Ecto neural progenitor cell (in vitro differentiated cells): Measurements from ENCODE around the gene SLC27A5.
"Not testable (repeated sequence)": the region's sequence is repeated elsewhere in the genome, so short reads cannot be mapped to it uniquely, and the experiment has no call there.

Experiments used
- DNase-seq: peaks from one replicate; pipeline ENCODE4 v3.0.0-alpha.2; 2018; ENCODE audit warnings: low spot score

Gene SLC27A5

DNA sequence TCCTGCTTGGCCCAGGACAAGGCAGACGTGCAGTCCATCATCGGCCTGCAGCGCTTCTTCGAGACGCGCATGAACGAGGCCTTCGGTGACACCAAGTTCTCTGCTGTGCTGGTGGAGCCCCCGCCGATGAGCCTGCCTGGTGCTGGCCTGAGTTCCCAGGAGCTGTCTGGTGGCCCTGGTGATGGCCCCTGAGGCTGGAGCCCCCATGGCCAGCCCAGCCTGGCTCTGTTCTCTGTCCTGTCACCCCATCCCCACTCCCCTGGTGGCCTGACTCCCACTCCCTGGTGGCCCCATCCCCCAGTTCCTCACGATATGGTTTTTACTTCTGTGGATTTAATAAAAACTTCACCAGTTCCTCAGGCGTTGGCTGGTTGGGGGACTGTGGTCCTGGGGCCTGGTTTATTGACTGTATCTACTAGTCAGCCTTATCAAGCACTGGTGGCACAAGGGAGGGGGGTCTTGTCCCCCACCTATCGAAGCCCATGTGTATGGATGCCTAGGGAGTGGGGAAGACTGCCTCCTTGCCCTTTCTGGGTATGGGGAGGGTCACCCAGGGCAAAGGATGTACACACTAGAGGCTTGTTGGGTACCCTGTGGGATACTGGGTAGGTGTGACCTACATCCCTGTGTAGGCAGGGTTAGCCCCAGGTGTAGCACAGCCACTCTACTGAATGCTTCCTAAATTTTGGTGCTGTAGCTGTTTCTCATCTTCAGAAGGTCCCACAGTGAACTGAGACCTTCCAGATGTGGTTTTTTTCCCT is 38.8 kb upstream of the SLC27A5 start:
- DNase-seq = no peak

DNA sequence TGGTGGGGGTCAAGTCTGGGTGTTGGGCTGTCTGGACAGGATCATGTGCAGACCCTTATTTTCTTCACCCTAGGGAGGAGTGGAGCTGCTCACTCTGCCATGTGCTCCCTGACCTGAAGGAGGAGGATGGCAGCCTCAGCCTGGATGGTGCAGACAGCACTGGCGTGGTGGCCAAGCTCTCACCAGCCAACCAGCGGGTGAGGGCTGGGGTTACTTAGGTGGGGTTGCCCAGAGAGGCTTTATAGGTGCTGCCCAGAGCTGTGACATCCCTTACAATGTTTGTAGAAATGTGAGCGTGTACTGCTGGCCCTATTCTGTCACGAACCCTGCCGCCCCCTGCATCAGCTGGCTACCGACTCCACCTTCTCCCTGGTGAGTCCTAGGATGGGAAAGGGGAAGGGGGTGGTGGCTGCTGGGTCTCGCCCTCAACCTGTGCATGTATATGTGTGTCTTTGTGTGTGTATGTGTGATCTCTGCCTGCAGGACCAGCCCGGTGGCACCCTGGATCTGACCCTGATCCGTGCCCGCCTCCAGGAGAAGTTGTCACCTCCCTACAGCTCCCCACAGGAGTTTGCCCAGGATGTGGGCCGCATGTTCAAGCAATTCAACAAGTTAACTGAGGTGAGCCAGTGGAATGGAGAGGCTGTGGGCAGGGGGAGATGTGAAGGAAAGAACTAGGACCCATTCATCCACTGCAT is 38.0 kb upstream of the SLC27A5 start:
- DNase-seq = no peak

DNA sequence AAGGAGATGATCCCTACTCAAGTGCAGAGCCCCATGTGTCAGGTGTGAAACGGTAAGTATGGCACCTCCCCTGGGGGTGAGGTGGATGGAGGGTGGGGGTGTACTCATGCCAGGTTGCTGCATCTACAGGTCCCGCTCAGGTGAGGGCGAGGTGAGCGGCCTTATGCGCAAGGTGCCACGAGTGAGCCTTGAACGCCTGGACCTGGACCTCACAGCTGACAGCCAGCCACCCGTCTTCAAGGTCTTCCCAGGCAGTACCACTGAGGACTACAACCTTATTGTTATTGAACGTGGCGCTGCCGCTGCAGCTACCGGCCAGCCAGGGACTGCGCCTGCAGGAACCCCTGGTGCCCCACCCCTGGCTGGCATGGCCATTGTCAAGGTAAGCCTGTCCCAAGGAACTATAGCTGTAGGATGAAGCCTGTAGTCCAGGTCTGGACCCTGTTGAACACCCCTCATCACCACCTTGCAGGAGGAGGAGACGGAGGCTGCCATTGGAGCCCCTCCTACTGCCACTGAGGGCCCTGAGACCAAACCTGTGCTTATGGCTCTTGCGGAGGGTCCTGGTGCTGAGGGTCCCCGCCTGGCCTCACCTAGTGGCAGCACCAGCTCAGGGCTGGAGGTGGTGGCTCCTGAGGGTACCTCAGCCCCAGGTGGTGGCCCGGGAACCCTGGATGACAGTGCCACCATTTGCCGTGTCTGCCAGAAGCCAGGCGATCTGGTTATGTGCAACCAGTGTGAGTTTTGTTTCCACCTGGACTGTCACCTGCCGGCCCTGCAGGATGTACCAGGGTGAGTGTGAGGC is 37.3 kb upstream of the SLC27A5 start:
- DNase-seq = no peak

DNA sequence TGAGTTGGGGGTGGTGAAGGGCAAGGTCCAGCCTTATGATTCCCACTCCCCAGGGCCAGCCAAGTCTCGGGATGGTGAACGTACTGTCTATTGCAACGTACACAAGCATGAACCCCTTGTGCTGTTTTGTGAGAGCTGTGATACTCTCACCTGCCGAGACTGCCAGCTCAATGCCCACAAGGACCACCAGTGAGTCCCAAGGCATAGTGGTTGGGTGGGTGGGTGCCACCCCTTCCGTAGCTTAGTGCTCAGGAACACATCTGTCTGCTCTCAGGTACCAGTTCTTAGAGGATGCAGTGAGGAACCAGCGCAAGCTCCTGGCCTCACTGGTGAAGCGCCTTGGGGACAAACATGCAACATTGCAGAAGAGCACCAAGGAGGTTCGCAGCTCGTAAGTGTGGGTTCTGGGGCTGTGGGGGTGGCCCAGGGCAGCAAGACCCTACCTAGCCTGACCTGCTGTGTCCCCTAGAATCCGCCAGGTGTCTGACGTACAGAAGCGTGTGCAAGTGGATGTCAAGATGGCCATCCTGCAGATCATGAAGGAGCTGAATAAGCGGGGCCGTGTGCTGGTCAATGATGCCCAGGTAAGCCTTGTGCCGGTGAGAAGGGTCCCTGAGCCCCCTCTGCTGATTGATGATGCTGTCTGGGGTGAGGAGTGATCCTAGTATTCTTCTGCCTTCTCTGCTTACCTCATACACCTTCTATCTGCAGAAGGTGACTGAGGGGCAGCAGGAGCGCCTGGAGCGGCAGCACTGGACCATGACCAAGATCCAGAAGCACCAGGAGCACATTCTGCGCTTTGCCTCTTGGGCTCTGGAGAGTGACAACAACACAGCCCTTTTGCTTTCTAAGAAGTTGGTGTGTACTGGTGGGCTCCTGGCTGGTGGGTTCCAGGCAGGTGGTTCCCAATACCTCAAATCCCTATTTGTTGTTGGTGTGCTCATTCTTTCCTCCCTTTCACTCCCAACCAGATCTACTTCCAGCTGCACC is 35.8 kb upstream of the SLC27A5 start:
- DNase-seq = no peak

DNA sequence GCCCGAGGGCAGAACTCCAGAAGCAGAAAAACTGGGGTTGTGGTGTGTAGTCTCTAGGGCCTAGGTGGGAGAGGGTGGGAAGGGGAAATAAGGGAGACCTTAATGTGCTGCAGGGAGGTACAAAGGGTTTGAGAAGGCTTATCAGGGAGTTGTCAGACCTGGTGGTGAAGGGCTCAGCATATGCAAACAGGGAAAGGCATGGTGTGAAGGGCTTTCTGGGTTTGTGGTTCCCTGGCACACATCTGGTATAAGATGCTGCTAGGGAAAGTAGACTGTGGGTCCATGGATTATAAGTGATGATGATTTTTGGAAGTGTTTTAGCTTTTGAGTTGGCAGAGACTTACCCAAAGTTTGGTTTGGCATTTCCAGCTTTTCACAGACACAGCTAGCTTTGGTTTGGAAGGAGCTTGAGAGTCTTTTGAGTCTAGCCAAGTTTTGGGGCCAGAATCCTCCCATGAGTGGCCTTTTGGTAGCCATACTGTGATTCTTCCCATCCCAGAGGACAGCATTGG is 34.3 kb upstream of the SLC27A5 start:
- no peak for DNase-seq

DNA sequence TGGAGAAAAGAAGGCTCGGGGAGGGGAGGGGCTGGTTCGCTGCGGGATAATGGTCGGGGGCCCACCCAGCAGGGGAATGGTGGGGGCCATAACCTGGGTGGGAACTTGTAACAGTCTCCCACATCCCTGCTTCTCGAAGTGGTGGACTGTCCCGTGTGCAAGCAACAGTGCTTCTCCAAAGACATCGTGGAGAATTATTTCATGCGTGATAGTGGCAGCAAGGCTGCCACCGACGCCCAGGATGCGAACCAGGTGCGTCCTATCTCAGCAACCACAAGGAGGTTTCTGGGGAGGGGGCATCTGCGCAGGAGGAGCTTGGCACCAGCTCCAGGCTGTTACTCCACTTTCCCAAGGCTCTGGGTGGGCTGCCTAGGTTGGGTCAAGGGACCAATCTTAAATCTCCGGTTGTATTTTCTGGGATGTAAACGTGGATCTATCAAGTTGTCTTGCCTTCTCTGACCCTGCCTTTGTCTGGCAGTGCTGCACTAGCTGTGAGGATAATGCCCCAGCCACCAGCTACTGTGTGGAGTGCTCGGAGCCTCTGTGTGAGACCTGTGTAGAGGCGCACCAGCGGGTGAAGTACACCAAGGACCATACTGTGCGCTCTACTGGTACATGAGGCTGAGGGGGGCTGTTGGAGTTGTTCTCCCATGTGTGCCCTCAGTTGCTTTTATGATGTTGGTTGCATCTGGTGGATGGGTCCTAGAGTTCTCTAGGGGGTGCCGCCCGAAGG is 33.7 kb upstream of the SLC27A5 start:
- no peak for DNase-seq

DNA sequence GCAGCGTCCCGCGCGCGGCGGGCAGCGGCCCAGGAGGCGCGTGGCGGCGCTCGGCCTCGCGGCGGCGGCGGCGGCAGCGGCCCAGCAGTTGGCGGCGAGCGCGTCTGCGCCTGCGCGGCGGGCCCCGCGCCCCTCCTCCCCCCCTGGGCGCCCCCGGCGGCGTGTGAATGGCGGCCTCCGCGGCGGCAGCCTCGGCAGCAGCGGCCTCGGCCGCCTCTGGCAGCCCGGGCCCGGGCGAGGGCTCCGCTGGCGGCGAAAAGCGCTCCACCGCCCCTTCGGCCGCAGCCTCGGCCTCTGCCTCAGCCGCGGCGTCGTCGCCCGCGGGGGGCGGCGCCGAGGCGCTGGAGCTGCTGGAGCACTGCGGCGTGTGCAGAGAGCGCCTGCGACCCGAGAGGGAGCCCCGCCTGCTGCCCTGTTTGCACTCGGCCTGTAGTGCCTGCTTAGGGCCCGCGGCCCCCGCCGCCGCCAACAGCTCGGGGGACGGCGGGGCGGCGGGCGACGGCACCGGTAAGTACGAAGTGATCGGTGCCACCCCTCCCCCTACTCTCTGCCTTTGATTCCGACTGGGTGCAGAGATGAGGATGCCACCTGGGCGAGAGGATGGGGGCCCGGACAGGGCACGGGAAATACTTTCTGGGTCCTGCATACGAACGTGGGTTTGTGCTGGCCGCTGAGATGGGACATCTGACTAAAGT is 32.9 kb upstream of the SLC27A5 start:
- DNase-seq = no peak

DNA sequence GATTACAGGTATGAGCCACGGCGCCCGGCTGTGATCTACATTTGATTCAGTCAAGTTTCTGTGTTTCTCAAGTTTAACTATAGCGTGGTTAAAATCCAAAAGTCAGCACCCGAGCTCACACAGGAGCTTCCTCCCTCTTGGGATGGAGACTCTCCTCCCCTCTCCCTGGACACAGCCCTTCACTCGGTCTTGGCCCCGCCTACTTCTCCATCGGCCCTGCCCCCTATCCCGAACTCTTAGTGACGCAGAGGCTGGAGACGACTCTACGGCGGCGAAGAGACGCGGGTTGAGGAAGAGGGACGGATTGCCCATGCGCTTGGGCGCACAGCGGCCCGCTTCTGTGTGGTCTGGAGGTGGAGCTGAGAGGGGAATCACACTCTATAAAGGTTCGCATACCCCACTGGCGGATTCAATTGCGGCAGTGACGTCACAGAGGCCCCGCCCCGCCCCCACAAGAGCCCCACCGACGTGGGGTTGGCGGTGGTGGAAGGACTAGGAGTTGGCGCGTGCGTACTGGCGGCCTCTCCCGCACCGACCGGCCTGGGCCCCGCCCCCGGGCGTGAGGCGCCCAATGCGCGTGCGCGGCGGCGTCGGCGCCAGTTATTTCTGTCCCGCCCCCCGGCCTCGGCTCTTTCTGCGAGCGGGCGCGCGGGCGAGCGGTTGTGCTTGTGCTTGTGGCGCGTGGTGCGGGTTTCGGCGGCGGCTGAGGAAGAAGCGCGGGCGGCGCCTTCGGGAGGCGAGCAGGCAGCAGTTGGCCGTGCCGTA is 32.2 kb upstream of the SLC27A5 start, which contains the start of gene TRIM28:
Gene TRIM28 (plus strand): TSS at position 239 of the 765 bp plus-strand sequence. CDS start 694 bp downstream, outside the sequence.
- DNase-seq = peak; percentile 100

DNA sequence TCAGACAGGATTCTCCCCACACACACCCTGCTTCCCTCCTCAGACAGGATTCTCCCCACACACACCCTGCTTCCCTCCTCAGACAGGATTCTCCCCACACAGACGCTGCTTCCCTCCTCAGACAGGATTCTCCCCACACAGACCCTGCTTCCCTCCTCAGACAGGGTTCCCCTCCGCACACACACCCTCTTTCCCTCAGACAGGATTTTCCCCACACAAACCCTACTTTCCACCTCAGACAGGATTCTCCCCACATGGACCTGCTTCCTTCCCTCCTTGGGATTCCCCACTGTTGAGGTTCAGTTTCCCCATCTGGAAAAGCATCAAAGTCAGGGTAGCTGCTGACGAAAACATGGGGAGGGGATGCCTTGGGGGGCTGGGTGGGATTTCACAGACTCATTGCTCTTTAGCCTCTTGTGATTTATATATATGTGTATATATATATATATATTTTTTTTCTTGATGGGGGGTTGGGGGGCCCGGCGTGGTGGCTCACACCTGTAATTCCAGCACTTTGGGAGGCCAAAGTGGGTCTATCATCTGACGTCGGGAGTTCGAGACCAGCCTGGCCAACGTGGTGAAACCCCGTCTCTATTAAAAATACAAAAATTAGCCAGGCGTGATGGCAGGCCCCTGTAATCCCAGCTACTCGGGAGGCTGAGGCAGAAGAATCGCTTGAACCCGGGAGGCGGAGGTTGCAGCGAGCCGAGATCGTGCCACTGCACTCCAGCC is 31.0 kb upstream of the SLC27A5 start:
- not testable (repeated sequence) for DNase-seq

DNA sequence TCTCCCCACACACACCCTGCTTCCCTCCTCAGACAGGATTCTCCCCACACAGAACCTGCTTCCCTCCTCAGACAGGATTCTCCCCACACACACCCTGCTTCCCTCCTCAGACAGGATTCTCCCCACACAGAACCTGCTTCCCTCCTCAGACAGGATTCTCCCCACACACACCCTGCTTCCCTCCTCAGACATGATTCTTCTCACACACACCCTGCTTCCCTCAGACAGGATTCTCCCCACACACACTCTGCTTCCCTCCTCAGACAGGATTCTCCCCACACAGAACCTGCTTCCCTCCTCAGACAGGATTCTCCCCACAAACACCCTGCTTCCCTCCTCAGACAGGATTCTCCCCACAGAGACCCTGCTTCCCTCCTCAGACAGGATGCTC is 27.4 kb upstream of the SLC27A5 start:
- DNase-seq = not testable (repeated sequence)

DNA sequence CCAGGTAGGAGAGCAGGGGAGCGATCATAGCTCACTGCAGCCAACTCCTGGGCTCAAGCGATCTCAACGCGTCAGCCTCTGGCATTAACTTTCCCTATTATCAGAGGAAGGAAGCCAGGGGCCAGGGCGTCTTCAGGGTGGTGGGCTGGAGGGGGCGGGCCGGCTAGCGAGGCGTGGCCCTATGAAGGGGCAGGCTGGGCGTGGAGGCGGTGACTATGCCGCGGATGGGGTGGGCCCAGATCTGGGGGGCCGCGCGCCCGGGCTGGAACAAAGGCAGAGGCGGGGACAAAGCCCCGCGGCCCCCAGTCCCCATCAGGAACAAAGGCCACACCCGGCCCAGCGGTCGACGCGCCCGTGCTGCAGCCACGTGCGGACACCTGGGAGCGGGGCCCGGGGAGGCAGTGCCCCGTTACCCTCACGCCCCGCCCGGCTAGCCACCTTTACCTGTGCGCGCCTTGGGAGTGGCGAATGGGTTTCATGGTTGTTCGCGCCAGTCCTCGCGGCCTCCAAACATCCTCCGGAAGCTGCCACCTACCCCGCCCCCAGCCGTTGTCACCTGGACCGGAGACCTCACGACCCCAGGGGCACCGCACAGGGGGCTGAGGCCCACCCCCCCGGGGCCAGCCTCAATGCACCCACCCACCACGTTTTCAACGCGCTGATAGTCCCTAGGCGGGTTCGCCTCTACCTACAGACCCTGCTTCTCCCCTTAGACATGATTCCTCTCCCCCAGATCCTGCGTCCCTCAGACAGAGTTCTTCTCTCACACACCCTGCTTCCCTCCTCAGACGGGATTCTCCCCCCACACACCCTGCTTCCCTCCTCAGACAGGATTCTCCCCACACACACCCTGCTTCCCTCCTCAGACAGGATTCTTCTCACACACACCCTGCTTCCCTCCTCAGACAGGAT is 26.7 kb upstream of the SLC27A5 start:
- DNase-seq = peak; percentile 88

DNA sequence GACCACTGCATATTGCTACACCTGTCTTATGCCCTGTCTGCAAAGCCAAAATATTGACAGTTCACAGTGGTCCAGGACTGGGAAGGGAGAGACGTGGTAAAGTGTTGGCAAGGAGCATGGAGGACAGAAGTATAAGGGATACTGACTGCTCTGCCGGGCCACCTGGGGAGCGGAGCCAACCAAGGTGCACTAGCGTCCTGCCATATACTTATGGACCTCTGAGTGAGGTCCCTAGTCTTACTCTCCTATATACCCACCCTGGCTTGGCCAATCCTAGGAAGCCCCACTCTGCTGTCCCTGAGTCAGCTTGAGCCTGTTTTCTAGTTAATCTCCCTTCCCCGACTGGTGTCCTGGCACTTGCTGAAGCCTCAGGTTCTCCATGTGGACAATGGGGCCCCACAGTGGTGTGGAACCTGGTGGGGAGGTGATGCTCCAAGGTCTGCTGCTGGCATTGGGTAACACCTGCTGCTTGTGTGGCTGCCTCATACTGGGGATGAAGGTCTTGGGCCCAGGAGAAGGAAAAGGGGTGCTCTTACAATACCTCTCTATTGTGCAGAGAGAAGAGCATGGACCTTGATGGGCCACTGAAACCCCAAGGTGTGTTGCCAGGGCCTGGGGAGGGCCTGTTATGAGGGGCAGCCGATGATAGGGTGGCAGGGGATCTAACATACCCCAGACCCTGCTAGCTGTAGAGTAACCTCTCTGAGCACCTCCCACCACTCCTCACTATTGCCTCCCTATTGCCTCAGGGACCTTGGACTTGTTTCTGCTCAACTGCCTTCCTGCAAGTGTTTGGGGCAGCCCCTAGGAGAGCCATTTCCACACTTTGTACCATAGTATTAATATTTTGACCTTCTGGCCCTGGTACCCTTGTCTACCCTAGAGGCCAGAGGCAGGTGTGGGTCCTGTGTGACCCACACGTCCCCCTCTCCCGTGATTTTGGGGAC is 25.3 kb upstream of the SLC27A5 start:
- no peak for DNase-seq

DNA sequence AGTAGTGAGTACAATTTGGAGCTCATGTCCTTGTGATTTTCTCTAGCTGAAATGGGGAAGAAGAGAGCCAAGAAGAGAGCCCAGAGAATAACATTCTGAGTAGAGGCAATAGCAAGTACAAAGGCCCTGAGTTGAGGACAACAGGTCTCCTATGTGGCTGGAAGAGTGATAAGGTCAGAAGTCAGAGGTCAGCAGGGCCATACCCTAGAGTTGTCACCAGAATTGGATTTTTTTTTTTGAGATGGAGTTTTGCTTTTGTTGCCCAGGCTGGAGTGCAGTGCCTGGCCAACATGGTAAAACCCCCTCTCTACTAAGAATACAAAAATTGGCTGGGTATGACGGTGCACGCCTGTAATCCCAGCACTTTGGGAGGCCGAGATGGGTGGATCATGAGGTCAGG is 24.1 kb upstream of the SLC27A5 start:
- no peak for DNase-seq

DNA sequence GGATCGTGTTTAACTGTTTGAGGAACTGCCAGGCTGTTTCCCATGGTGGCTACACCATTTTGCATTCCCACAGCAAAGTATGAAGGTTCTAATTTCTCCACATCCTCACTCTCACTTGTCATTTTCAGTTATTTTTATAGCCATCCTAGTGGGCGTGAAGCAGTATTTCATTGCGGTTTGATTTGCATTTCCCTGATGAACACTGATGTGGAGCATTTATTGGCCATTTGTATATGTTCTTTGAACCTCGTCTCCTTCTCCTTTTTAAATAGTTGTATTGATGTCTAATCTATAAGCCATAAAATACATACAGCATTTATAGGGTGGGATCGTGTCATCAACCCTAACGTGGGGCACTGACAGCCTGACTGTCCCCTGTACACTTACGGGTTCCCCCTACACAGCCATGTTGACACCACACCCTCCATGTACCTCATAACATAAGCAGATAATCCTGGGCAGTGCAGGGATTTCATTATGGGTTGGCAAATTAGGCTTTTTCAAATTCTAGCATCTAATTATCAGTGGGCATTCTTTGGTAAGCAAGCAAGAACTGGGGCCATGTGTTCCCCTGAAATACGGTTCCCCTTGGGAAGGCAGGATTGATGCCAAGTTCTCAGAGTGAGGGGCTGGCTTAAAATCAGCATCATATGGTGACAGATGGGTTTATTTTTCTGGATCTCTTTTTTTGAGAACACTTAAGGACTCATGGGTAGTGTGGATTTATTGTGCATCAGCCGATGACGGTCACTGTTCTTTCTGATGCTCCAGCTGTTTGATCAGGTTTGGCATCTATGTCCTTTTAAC is 19.4 kb upstream of the SLC27A5 start:
- no peak for DNase-seq

DNA sequence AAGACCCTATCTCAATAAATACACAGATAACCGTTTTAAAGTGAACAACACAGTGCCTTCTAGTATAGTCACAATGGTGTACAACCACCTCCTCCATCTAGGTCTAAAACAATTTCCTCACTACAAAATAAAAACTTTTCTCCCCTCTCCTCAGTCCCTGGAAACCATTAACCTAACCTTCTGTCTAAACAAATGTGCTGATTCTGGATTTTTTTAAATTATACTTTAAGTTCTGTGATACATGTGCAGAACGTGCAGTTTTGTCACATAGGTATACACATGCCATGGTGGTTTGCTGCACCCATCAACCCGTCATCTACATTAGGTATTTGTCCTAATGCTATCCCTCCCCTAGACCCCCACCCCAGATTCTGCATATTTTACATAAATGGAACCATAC is 17.6 kb upstream of the SLC27A5 start:
- DNase-seq = no peak
